CD4-positive, alpha-beta T cell treated with Interleukin-1 beta for 1 hour (primary cell): ENCODE results near the gene STAMBPL1.

ENCODE experiments used
- DNase-seq, 2 donors: peaks; one replicate each; pipeline ENCODE4 v3.0.0-alpha.2; 2020 to 2022

Gene STAMBPL1

GRCh38 chr10:88954458-88955083, 74.5 kb downstream of the STAMBPL1 start:
- no peak for DNase-seq

- DNase-seq = no peak
These were observed 77.3 kb downstream of the STAMBPL1 start for GRCh38 chr10:88957381-88957780.

GRCh38 chr10:88958721-88959120, 78.7 kb downstream of the STAMBPL1 start:
- no peak for DNase-seq

GRCh38 chr10:88960802-88961201, 80.8 kb downstream of the STAMBPL1 start:
- DNase-seq = no peak

GRCh38 chr10:88961266-88961665, 81.2 kb downstream of the STAMBPL1 start:
- DNase-seq = no peak

GRCh38 chr10:88962336-88962735, 82.3 kb downstream of the STAMBPL1 start:
- DNase-seq = peak in 1 of 2 donors; percentile 37

GRCh38 chr10:88963318-88963717, 83.3 kb downstream of the STAMBPL1 start:
- no peak for DNase-seq

- DNase-seq = no peak
These were observed 84.3 kb downstream of the STAMBPL1 start for GRCh38 chr10:88964360-88964759.

GRCh38 chr10:88964869-88965415, 84.9 kb downstream of the STAMBPL1 start:
- DNase-seq = no peak

GRCh38 chr10:88966797-88967196, 86.8 kb downstream of the STAMBPL1 start:
- no peak for DNase-seq

GRCh38 chr10:88968391-88968790, 88.3 kb downstream of the STAMBPL1 start:
- no peak for DNase-seq

- no peak for DNase-seq
These were observed 91.4 kb downstream of the STAMBPL1 start for GRCh38 chr10:88971221-88972061.
